H9 (cell line): ENCODE results near the gene FASTK. TPM values are rescaled to one million over a fixed set of nuclear protein-coding genes. Genes with fewer than 3 reads are reported as not detected.

Source experiments
- DNase-seq: peaks from one replicate; pipeline ENCODE4 v3.0.0-alpha.2; 2017
- H2AFZ ChIP-seq: one replicate; pipeline ENCODE4 v1.6.1; 2013; ENCODE audit warnings: mild to moderate bottlenecking, low read length, control low read depth, moderate library complexity
- H2AK5ac ChIP-seq: 2 replicates; pipeline ENCODE4 v1.6.1; 2013; ENCODE audit warnings: low read length, control low read depth, mixed read lengths; ENCODE audit not compliant: insufficient read length
- H2BK120ac ChIP-seq: one replicate; pipeline ENCODE4 v1.6.1; 2013; ENCODE audit warnings: low read depth, mild to moderate bottlenecking, low read length, control low read depth, inconsistent platforms; ENCODE audit not compliant: poor library complexity, severe bottlenecking
- H2BK12ac ChIP-seq: 2 replicates; pipeline ENCODE4 v1.6.1; 2013; ENCODE audit warnings: low read length, control low read depth, mixed read lengths, low read depth; ENCODE audit not compliant: insufficient read length
- H2BK15ac ChIP-seq: 2 replicates; pipeline ENCODE4 v1.6.1; 2013; ENCODE audit warnings: low read depth, low read length, control low read depth
- H2BK20ac ChIP-seq: one replicate; pipeline ENCODE4 v1.6.1; 2013; ENCODE audit warnings: low read depth, mild to moderate bottlenecking, low read length, control low read depth, inconsistent platforms; ENCODE audit not compliant: poor library complexity, severe bottlenecking
- H2BK5ac ChIP-seq: 2 replicates; pipeline ENCODE4 v1.6.1; 2013; ENCODE audit warnings: low read length, control low read depth, mixed read lengths; ENCODE audit not compliant: insufficient read length
- H3K14ac ChIP-seq: 2 replicates; pipeline ENCODE4 v1.6.1; 2013; ENCODE audit warnings: low read length, control low read depth; ENCODE audit not compliant: insufficient read depth
- H3K18ac ChIP-seq: 2 replicates; pipeline ENCODE4 v1.6.1; 2013; ENCODE audit warnings: low read depth, mild to moderate bottlenecking, mixed read lengths, low read length, control low read depth; ENCODE audit not compliant: insufficient read length
- H3K23ac ChIP-seq: 2 replicates; pipeline ENCODE4 v1.6.1; 2013; ENCODE audit warnings: low read length, control low read depth, mixed read lengths, low read depth; ENCODE audit not compliant: insufficient read length
- H3K23me2 ChIP-seq: 2 replicates; pipeline ENCODE4 v1.6.1; 2013; ENCODE audit warnings: low read depth, mild to moderate bottlenecking, mixed read lengths, low read length, control low read depth; ENCODE audit not compliant: insufficient read length, poor library complexity, severe bottlenecking
- H3K27ac ChIP-seq: 2 replicates; pipeline ENCODE4 v1.5.1; 2013; ENCODE audit warnings: low read length, control low read depth, mixed read lengths, low read depth; ENCODE audit not compliant: insufficient read length
- H3K27me3 ChIP-seq: 2 replicates; pipeline ENCODE4 v1.6.1; 2013; ENCODE audit warnings: low read length, control low read depth, inconsistent platforms; ENCODE audit not compliant: insufficient read depth
- H3K4ac ChIP-seq: 2 replicates; pipeline ENCODE4 v1.6.1; 2013; ENCODE audit warnings: low read depth, mild to moderate bottlenecking, control low read depth, inconsistent platforms, low read length, moderate library complexity
- H3K4me1 ChIP-seq: 2 replicates; pipeline ENCODE4 v1.6.1; 2013; ENCODE audit warnings: low read length, control low read depth, inconsistent platforms; ENCODE audit not compliant: insufficient read depth
- H3K4me2 ChIP-seq: 2 replicates; pipeline ENCODE4 v1.6.1; 2013; ENCODE audit warnings: low read length, control low read depth, mixed read lengths; ENCODE audit not compliant: insufficient read length, insufficient read depth
- H3K56ac ChIP-seq: 2 replicates; pipeline ENCODE4 v1.6.1; 2013; ENCODE audit warnings: low read depth, mild to moderate bottlenecking, mixed read lengths, low read length, control low read depth; ENCODE audit not compliant: insufficient read length
- H3K79me1 ChIP-seq: 2 replicates; pipeline ENCODE4 v1.6.1; 2013; ENCODE audit warnings: low read depth, mild to moderate bottlenecking, moderate library complexity, low read length, control low read depth, inconsistent platforms; ENCODE audit not compliant: insufficient read depth, poor library complexity, severe bottlenecking
- H3K79me2 ChIP-seq: 2 replicates; pipeline ENCODE4 v1.6.1; 2013; ENCODE audit warnings: low read length, control low read depth, inconsistent platforms; ENCODE audit not compliant: insufficient read depth
- H3K9ac ChIP-seq: 2 replicates; pipeline ENCODE4 v1.6.1; 2013; ENCODE audit warnings: low read length, control low read depth, mixed read lengths; ENCODE audit not compliant: insufficient read length; ENCODE audit errors: extremely low read depth
- H3K9me3 ChIP-seq: one replicate; pipeline ENCODE4 v1.6.1; 2013; ENCODE audit warnings: low read depth, low read length, inconsistent platforms; ENCODE audit not compliant: control insufficient read depth
- H3T11ph ChIP-seq: one replicate; pipeline ENCODE4 v1.6.1; 2013; ENCODE audit warnings: mild to moderate bottlenecking, low read length, control low read depth, inconsistent platforms
- H4K20me1 ChIP-seq: one replicate; pipeline ENCODE4 v1.6.1; 2013; ENCODE audit not compliant: control insufficient read depth, insufficient read length, insufficient read depth
- H4K5ac ChIP-seq: 2 replicates; pipeline ENCODE4 v1.6.1; 2013; ENCODE audit warnings: low read depth, mild to moderate bottlenecking, mixed read lengths, low read length, control low read depth; ENCODE audit not compliant: insufficient read length
- H4K8ac ChIP-seq: replicated peaks from 2 replicates; pipeline ENCODE4 v1.6.1; 2013; ENCODE audit warnings: low read length, control low read depth, mixed read lengths, low read depth; ENCODE audit not compliant: insufficient read length
- H4K91ac ChIP-seq: 2 replicates; pipeline ENCODE4 v1.6.1; 2013; ENCODE audit warnings: low read depth, mild to moderate bottlenecking, moderate library complexity, mixed read lengths, low read length, control low read depth; ENCODE audit not compliant: insufficient read length
- H3K27ac Mint-ChIP-seq, 3 experiments: 2 replicates in 2 of 3; 3 replicates in 1 of 3; pipeline ENCODE4 v1.8.0; 2020 to 2021; ENCODE audit warnings: mixed read lengths in 3 of 3, mild to moderate bottlenecking in 1 of 3, moderate library complexity in 1 of 3
- H3K27me3 Mint-ChIP-seq: 2 replicates; pipeline ENCODE4 v1.8.0; 2021; ENCODE audit warnings: low read depth, mild to moderate bottlenecking, moderate library complexity, mixed read lengths
- H3K36me3 Mint-ChIP-seq, 3 experiments: 2 replicates in 2 of 3; 3 replicates in 1 of 3; pipeline ENCODE4 v1.8.0; 2020 to 2021; ENCODE audit warnings: low read depth in 3 of 3, mixed read lengths in 3 of 3; ENCODE audit not compliant: insufficient read depth in 1 of 3
- H3K4me1 Mint-ChIP-seq, 2 experiments: 2 replicates each; pipeline ENCODE4 v1.8.0; 2020; ENCODE audit warnings: mixed read lengths in 2 of 2
- H3K4me3 Mint-ChIP-seq, 2 experiments: 2 replicates in 1 of 2; 3 replicates in 1 of 2; pipeline ENCODE4 v1.8.0; 2020 to 2021; ENCODE audit warnings: mild to moderate bottlenecking in 2 of 2, mixed read lengths in 2 of 2, moderate library complexity in 1 of 2
- H3K9me3 Mint-ChIP-seq, 2 experiments: 2 replicates in 1 of 2; 3 replicates in 1 of 2; pipeline ENCODE4 v1.8.0; 2020; ENCODE audit warnings: mild to moderate bottlenecking in 2 of 2, mixed read lengths in 2 of 2, moderate library complexity in 1 of 2
- WGBS: extraction: QIAGEN DNeasy Blood & Tissue Kit; methylation state at CpG from one replicate; pipeline ENCODE4 v1.1.7; 2013; ENCODE audit warnings: missing lambda C conversion rate, low lambda C conversion rate, mixed read lengths; ENCODE audit not compliant: insufficient read length; ENCODE audit errors: extremely low coverage; 5-methylcytosine and 5-hydroxymethylcytosine counted together
- long read RNA-seq: library from polyadenylated mRNA; unstranded; transcript quantifications from one replicate; pipeline ENCODE4 v2.0.0, GENCODE V29; 2020
- total RNA-seq: library from RNA; stranded (reverse); gene quantifications from 2 replicates; pipeline ENCODE4 v1.2.1, GENCODE V29; 2021
- TF ChIP-seq, protein P1 (sequence below): fragments of 200-600 bp; sonication (generic); conservative IDR thresholded peaks from 3 replicates; pipeline ENCODE4 v1.8.0; 2021; ENCODE audit warnings: antibody characterized with exemption, mild to moderate bottlenecking

FASTK gene, protein sequence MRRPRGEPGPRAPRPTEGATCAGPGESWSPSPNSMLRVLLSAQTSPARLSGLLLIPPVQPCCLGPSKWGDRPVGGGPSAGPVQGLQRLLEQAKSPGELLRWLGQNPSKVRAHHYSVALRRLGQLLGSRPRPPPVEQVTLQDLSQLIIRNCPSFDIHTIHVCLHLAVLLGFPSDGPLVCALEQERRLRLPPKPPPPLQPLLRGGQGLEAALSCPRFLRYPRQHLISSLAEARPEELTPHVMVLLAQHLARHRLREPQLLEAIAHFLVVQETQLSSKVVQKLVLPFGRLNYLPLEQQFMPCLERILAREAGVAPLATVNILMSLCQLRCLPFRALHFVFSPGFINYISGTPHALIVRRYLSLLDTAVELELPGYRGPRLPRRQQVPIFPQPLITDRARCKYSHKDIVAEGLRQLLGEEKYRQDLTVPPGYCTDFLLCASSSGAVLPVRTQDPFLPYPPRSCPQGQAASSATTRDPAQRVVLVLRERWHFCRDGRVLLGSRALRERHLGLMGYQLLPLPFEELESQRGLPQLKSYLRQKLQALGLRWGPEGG
- total RNA-seq = 57.8 and 59.5 TPM in 2 replicates
- long read RNA-seq, transcript FASTK-201 (10 exons, 1,827 nt) = major isoform, 237 of 450 reads
- long read RNA-seq, transcript FASTK-213 (9 exons, 1,826 nt) = minor isoform, 18 of 450 reads
- long read RNA-seq, transcript FASTK-202 (9 exons, 1,402 nt) = minor isoform, 25 of 450 reads
- long read RNA-seq, transcript FASTK-212 (10 exons, 1,764 nt) = minor isoform, 22 of 450 reads
- long read RNA-seq, partial matches to known transcripts = 9 of 450 reads
- long read RNA-seq, other reads (novel, unspliced or antisense) = 139 of 450 reads

GRCh38 chr7:151080522-151081169, at the start of gene FASTK:
Gene FASTK (minus strand): TSS chr7:151080809. CDS start chr7:151080766, 43 bp downstream.
- Histone ChIP-seq H2AFZ (no peak within 1 kb of the TSS), H4K20me1 (no peaks in the 10 kb centered on the region), H3T11ph (no peak within 1 kb of the TSS), H3K4me2 (peak within 1 kb of the TSS; percentile 70), H3K9ac (peak within 1 kb of the TSS; percentile 74), H4K5ac (no peak within 1 kb of the TSS), H3K23me2 (peaks cover 7% of the 10 kb centered on the region), H3K14ac (peak within 1 kb of the TSS; percentile 65), H3K9me3 (no peaks in the 10 kb centered on the region), H3K4ac (no peak within 1 kb of the TSS), H2BK15ac (no peak within 1 kb of the TSS), H2BK5ac (no peak within 1 kb of the TSS), H3K56ac (no peak within 1 kb of the TSS), H3K4me1 (peaks cover 2% of the 10 kb centered on the region; the same call in 1 of the 2 replicates), H3K27ac (no peak within 1 kb of the TSS), H2BK120ac (no peak within 1 kb of the TSS), H3K79me1 (no peaks in the 10 kb centered on the region), H4K8ac (no peak within 1 kb of the TSS), H2AK5ac (no peak within 1 kb of the TSS), H2BK12ac (no peak within 1 kb of the TSS), H3K27me3 (no peaks in the 10 kb centered on the region; the same call in 1 of the 2 replicates), H3K79me2 (no peaks in the 10 kb centered on the region; the same call in 1 of the 2 replicates), H3K18ac (no peak within 1 kb of the TSS), H2BK20ac (no peak within 1 kb of the TSS), H4K91ac (no peak within 1 kb of the TSS), H3K23ac (no peak within 1 kb of the TSS)
- H3K27ac Mint-ChIP-seq = peak within 1 kb of the TSS; percentile 6 to 86 (median 65); a peak in 4 of 7 replicates
- peaks cover 6 to 13% (median 11%) of the 10 kb centered on the region in 3 experiments for H3K36me3 Mint-ChIP-seq
- H3K9me3 Mint-ChIP-seq = no peaks in the 10 kb centered on the region; a peak in 1 of 5 replicates
- peaks cover 9% of the 10 kb centered on the region for H3K27me3 Mint-ChIP-seq
- peaks cover 38 to 50% of the 10 kb centered on the region in 2 experiments for H3K4me1 Mint-ChIP-seq
- peak within 1 kb of the TSS; percentile 79 to 92 for H3K4me3 Mint-ChIP-seq
- no CpG with 5 or more reads among the region's 66 CpGs for WGBS
- TF ChIP-seq, protein P1, sequence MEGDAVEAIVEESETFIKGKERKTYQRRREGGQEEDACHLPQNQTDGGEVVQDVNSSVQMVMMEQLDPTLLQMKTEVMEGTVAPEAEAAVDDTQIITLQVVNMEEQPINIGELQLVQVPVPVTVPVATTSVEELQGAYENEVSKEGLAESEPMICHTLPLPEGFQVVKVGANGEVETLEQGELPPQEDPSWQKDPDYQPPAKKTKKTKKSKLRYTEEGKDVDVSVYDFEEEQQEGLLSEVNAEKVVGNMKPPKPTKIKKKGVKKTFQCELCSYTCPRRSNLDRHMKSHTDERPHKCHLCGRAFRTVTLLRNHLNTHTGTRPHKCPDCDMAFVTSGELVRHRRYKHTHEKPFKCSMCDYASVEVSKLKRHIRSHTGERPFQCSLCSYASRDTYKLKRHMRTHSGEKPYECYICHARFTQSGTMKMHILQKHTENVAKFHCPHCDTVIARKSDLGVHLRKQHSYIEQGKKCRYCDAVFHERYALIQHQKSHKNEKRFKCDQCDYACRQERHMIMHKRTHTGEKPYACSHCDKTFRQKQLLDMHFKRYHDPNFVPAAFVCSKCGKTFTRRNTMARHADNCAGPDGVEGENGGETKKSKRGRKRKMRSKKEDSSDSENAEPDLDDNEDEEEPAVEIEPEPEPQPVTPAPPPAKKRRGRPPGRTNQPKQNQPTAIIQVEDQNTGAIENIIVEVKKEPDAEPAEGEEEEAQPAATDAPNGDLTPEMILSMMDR = no peak
- peak; percentile 90 for DNase-seq
